ENCODE results near the gene TAF5L. TPM values are rescaled to one million over a fixed set of nuclear protein-coding genes. Genes with fewer than 3 reads are reported as not detected.
A peak's percentile ranks its signal among the peaks of the same experiment; 100 is the strongest.
"Not testable (repeated sequence)": the region's sequence is repeated elsewhere in the genome, so short reads cannot be mapped to it uniquely, and the experiment has no call there.

The TAF5L gene
- total and polyA plus RNA-seq, 5 experiments from 2014 or later = 4.1 to 22.4 (median 4.2) TPM

GRCh38 chr1:229574679-229575442 lies 51.1 kb downstream of the TAF5L start:
- ATAC-seq (no peak), DNase-seq (no peak)
- H3K36me3 Mint-ChIP-seq = no peaks in the 10 kb centered on the region
- H3K27me3 Mint-ChIP-seq = peaks cover 3 to 12% (median 12%) of the 10 kb centered on the region in 5 donors
- POLR2A ChIA-PET = no interaction called here
- H3K9me3 Mint-ChIP-seq = no peaks in the 10 kb centered on the region
- H3K27ac Mint-ChIP-seq = peak overlapping the region in 1 of 10 donors; percentile 0
- peaks cover 0 to 14% (median 2%) of the 10 kb centered on the region in 4 donors for H3K4me1 Mint-ChIP-seq
- no peak overlapping the region for H3K4me3 Mint-ChIP-seq

GRCh38 chr1:229572286-229572685 lies 53.6 kb downstream of the TAF5L start:
- peaks cover 0 to 4% (median 3%) of the 10 kb centered on the region in 5 donors for H3K27me3 Mint-ChIP-seq
- no peaks in the 10 kb centered on the region for H3K9me3 Mint-ChIP-seq
- DNase-seq (no peak), ATAC-seq (no peak)
- POLR2A ChIA-PET = no interaction called here
- H3K4me1 Mint-ChIP-seq = no peaks in the 10 kb centered on the region
- peak overlapping the region in 1 of 10 donors; percentile 7 for H3K27ac Mint-ChIP-seq
- H3K4me3 Mint-ChIP-seq = no peak overlapping the region
- no peaks in the 10 kb centered on the region for H3K36me3 Mint-ChIP-seq

- ATAC-seq (no peak), DNase-seq (no peak)
- Mint-ChIP-seq H3K27ac (no peak overlapping the region), H3K9me3 (no peaks in the 10 kb centered on the region), H3K27me3 (peaks cover 0 to 4% (median 3%) of the 10 kb centered on the region in 5 donors), H3K4me3 (no peak overlapping the region), H3K4me1 (no peaks in the 10 kb centered on the region), H3K36me3 (no peaks in the 10 kb centered on the region)
- POLR2A ChIA-PET = no interaction called here
These were observed 54.9 kb downstream of the TAF5L start for GRCh38 chr1:229570891-229571516.

- POLR2A ChIA-PET = interaction anchor here (0.6 kb wide), 1 partner anchor 17 kb away, joined by 3 read pairs; no protein-coding TSS in a partner anchor
- no peaks in the 10 kb centered on the region for H3K36me3 Mint-ChIP-seq
- ATAC-seq = no peak
- no peaks in the 10 kb centered on the region for H3K4me1 Mint-ChIP-seq
- no peaks in the 10 kb centered on the region for H3K9me3 Mint-ChIP-seq
- DNase-seq = no peak
- no peak overlapping the region for H3K27ac Mint-ChIP-seq
- peaks cover 0 to 4% (median 3%) of the 10 kb centered on the region in 5 donors for H3K27me3 Mint-ChIP-seq
- H3K4me3 Mint-ChIP-seq = no peak overlapping the region
These were observed 55.6 kb downstream of the TAF5L start for GRCh38 chr1:229570305-229570704.

- no peak for ATAC-seq
- H3K9me3 Mint-ChIP-seq = no peaks in the 10 kb centered on the region
- H3K4me1 Mint-ChIP-seq = no peaks in the 10 kb centered on the region
- H3K4me3 Mint-ChIP-seq = no peak overlapping the region
- H3K27me3 Mint-ChIP-seq = peaks cover 0 to 4% (median 0%) of the 10 kb centered on the region in 5 donors
- POLR2A ChIA-PET = no interaction called here
- no peak overlapping the region for H3K27ac Mint-ChIP-seq
- no peaks in the 10 kb centered on the region for H3K36me3 Mint-ChIP-seq
- no peak for DNase-seq
These were observed 58.6 kb downstream of the TAF5L start for GRCh38 chr1:229567109-229567868.

GRCh38 chr1:229563701-229564100 lies 62.2 kb downstream of the TAF5L start:
- no peak overlapping the region for H3K4me3 Mint-ChIP-seq
- POLR2A ChIA-PET = no interaction called here
- peak overlapping the region in 1 of 10 donors; percentile 11 for H3K27ac Mint-ChIP-seq
- peaks cover 3 to 9% (median 9%) of the 10 kb centered on the region in 4 donors for H3K4me1 Mint-ChIP-seq
- H3K9me3 Mint-ChIP-seq = no peaks in the 10 kb centered on the region
- no peaks in the 10 kb centered on the region for H3K36me3 Mint-ChIP-seq
- ATAC-seq = no peak
- DNase-seq = no peak
- peaks cover 0 to 4% (median 0%) of the 10 kb centered on the region in 5 donors for H3K27me3 Mint-ChIP-seq

- H3K9me3 Mint-ChIP-seq = no peaks in the 10 kb centered on the region
- H3K4me3 Mint-ChIP-seq = no peak overlapping the region
- ATAC-seq (no peak), DNase-seq (no peak)
- POLR2A ChIA-PET = no interaction called here
- H3K27me3 Mint-ChIP-seq = peaks cover 0 to 4% (median 0%) of the 10 kb centered on the region in 5 donors
- peaks cover 3 to 9% (median 9%) of the 10 kb centered on the region in 4 donors for H3K4me1 Mint-ChIP-seq
- H3K36me3 Mint-ChIP-seq = no peaks in the 10 kb centered on the region
- H3K27ac Mint-ChIP-seq = no peak overlapping the region
These were observed 62.7 kb downstream of the TAF5L start for GRCh38 chr1:229563241-229563640.

GRCh38 chr1:229562686-229563085 lies 63.2 kb downstream of the TAF5L start:
- peaks cover 0 to 4% (median 0%) of the 10 kb centered on the region in 5 donors for H3K27me3 Mint-ChIP-seq
- POLR2A ChIA-PET = interaction anchor here (0.7 kb wide), 1 partner anchor 304 kb away, joined by 4 read pairs; no protein-coding TSS in a partner anchor
- DNase-seq (no peak), ATAC-seq (no peak)
- no peaks in the 10 kb centered on the region for H3K36me3 Mint-ChIP-seq
- no peak overlapping the region for H3K27ac Mint-ChIP-seq
- no peak overlapping the region for H3K4me3 Mint-ChIP-seq
- H3K9me3 Mint-ChIP-seq = no peaks in the 10 kb centered on the region
- H3K4me1 Mint-ChIP-seq = peaks cover 3 to 10% (median 10%) of the 10 kb centered on the region in 4 donors

GRCh38 chr1:229561141-229561540 lies 64.8 kb downstream of the TAF5L start:
- H3K27ac Mint-ChIP-seq = peak overlapping the region in 1 of 10 donors; percentile 72
- ATAC-seq = no peak
- no peak for DNase-seq
- H3K27me3 Mint-ChIP-seq = no peaks in the 10 kb centered on the region
- no peaks in the 10 kb centered on the region for H3K9me3 Mint-ChIP-seq
- no peaks in the 10 kb centered on the region for H3K36me3 Mint-ChIP-seq
- H3K4me1 Mint-ChIP-seq = peaks cover 11 to 26% (median 24%) of the 10 kb centered on the region in 4 donors
- peak overlapping the region in 5 of 10 donors; percentile 28 to 62 (median 45) for H3K4me3 Mint-ChIP-seq
- POLR2A ChIA-PET = interaction anchor here (0.6 kb wide), 1 partner anchor 118 kb away, joined by 3 read pairs; no protein-coding TSS in a partner anchor

- not testable (repeated sequence) for H3K27me3 Mint-ChIP-seq, H3K36me3 Mint-ChIP-seq, DNase-seq, H3K9me3 Mint-ChIP-seq, H3K27ac Mint-ChIP-seq, ATAC-seq
- Mint-ChIP-seq H3K4me1 (peaks cover 13 to 34% (median 29%) of the 10 kb centered on the region in 4 donors), H3K4me3 (peak overlapping the region in 2 of 10 donors; percentile 50 to 93)
- POLR2A ChIA-PET = interaction anchor here (4.4 kb wide), 1 partner anchor 64 kb away, joined by 74 read pairs; the partner anchor contains the start of genes TAF5L and URB2
These were observed 65.8 kb downstream of the TAF5L start for GRCh38 chr1:229560124-229560523.

GRCh38 chr1:229559336-229559801 lies 66.6 kb downstream of the TAF5L start:
- Mint-ChIP-seq H3K27ac (peak overlapping the region; percentile 57 to 95 (median 90)), H3K4me1 (peaks cover 18 to 40% (median 36%) of the 10 kb centered on the region in 4 donors), H3K4me3 (peak overlapping the region; percentile 91 to 99 (median 96))
- not testable (repeated sequence) for H3K36me3 Mint-ChIP-seq, H3K27me3 Mint-ChIP-seq, ATAC-seq, H3K9me3 Mint-ChIP-seq, DNase-seq
- POLR2A ChIA-PET = interaction anchor here (0.7 to 4.4 kb wide), 11 partner anchors 9 to 217 kb away, joined by 3 to 74 read pairs (median 4); partner anchors contain the start of genes CCSAP, NUP133, TAF5L and URB2
